HG03571 (cell line): ENCODE data around the gene ST3GAL6.

ENCODE experiments used
- ATAC-seq: cut with Tn5 transposase; IDR thresholded peaks from one replicate; pipeline ENCODE4 v1.9.1; 2021; ENCODE audit not compliant: unreplicated experiment

Gene ST3GAL6

GRCh38 chr3:98775459-98776139 lies 12.5 kb downstream of the ST3GAL6 start:
- ATAC-seq: no peak

- no peak for ATAC-seq
These were observed 13.0 kb downstream of the ST3GAL6 start for GRCh38 chr3:98776140-98776493.

GRCh38 chr3:98777286-98777685 lies 14.1 kb downstream of the ST3GAL6 start:
- no peak for ATAC-seq

- ATAC-seq: no peak
These were observed 14.7 kb downstream of the ST3GAL6 start for GRCh38 chr3:98777801-98778220.

- ATAC-seq: no peak
These were observed 15.2 kb downstream of the ST3GAL6 start for GRCh38 chr3:98778383-98778782.

- ATAC-seq: no peak
These were observed 15.8 kb downstream of the ST3GAL6 start for GRCh38 chr3:98778852-98779413.

GRCh38 chr3:98779541-98780335 lies 16.6 kb downstream of the ST3GAL6 start:
- no peak for ATAC-seq

GRCh38 chr3:98780343-98780742 lies 17.2 kb downstream of the ST3GAL6 start:
- ATAC-seq: no peak

- ATAC-seq: no peak
These were observed 19.8 kb downstream of the ST3GAL6 start for GRCh38 chr3:98782824-98783500.

- no peak for ATAC-seq
These were observed 20.9 kb downstream of the ST3GAL6 start for GRCh38 chr3:98784042-98784441.

- ATAC-seq: no peak
These were observed 21.8 kb downstream of the ST3GAL6 start for GRCh38 chr3:98784666-98785600.

GRCh38 chr3:98786364-98787006 lies 23.3 kb downstream of the ST3GAL6 start:
- no peak for ATAC-seq

GRCh38 chr3:98787181-98787580 lies 24.0 kb downstream of the ST3GAL6 start:
- ATAC-seq: no peak

GRCh38 chr3:98788651-98789050 lies 25.5 kb downstream of the ST3GAL6 start:
- ATAC-seq: no peak

- no peak for ATAC-seq
These were observed 28.5 kb downstream of the ST3GAL6 start for GRCh38 chr3:98791341-98792325.

- no peak for ATAC-seq
These were observed 30.8 kb downstream of the ST3GAL6 start for GRCh38 chr3:98793971-98794370.

- ATAC-seq: no peak
These were observed 33.2 kb downstream of the ST3GAL6 start for GRCh38 chr3:98796334-98796733.

GRCh38 chr3:98797905-98798304 lies 34.8 kb downstream of the ST3GAL6 start:
- ATAC-seq: no peak

- no peak for ATAC-seq
These were observed 35.7 kb downstream of the ST3GAL6 start for GRCh38 chr3:98798820-98799219.
